SK-N-SH (cell line): ENCODE measurements around the gene TRPC4.
A peak's percentile ranks its signal among the peaks of the same experiment; 100 is the strongest.

Experiments used
- EP300 ChIP-seq, 2 experiments: IDR thresholded peaks; 2 replicates each; pipeline versions ENCODE4 v1.4.0 to v1.6.1; 2012; ENCODE audit warnings: borderline replicate concordance in 1 of 2, low read depth in 1 of 2, low read length in 1 of 2
- EZH2phosphoT487 ChIP-seq: fragments of 200-600 bp; sonication (generic); IDR thresholded peaks from 2 replicates; pipeline ENCODE4 v1.6.1; 2017; ENCODE audit warnings: low read depth, mixed run types, mild to moderate bottlenecking, antibody characterized with exemption, moderate library complexity, borderline replicate concordance
- FOXM1 ChIP-seq: IDR thresholded peaks from 2 replicates; pipeline ENCODE4 v1.4.0; 2012; ENCODE audit warnings: low read depth, mild to moderate bottlenecking
- GABPA ChIP-seq: IDR thresholded peaks from 2 replicates; pipeline ENCODE4 v1.4.0; 2012; ENCODE audit warnings: low read depth, mild to moderate bottlenecking
- GATA2 ChIP-seq: sonication (generic); formaldehyde crosslinking; IDR thresholded peaks from 2 replicates; pipeline ENCODE4 v1.5.0; 2020; ENCODE audit warnings: mild to moderate bottlenecking, missing genetic modification reagents
- POLR2AphosphoS5 ChIP-seq: IDR thresholded peaks from 2 replicates; pipeline ENCODE4 v1.6.1; 2012; ENCODE audit warnings: low read depth, low read length
- RCOR1 ChIP-seq: fragments of 150-350 bp; IDR thresholded peaks from 2 replicates; pipeline ENCODE4 v1.6.1; 2017; ENCODE audit warnings: antibody characterized with exemption, low read length
- TEAD4 ChIP-seq: IDR thresholded peaks from 2 replicates; pipeline ENCODE4 v1.4.0; 2012; ENCODE audit warnings: mild to moderate bottlenecking, borderline replicate concordance; ENCODE audit not compliant: insufficient read depth
- TF ChIP-seq, protein P1 (sequence below): fragments of 200-600 bp; sonication (generic); IDR thresholded peaks from 2 replicates; pipeline ENCODE4 v1.6.1; 2017; ENCODE audit warnings: antibody characterized with exemption, mild to moderate bottlenecking, moderate library complexity
- TF ChIP-seq, protein P2 (sequence below): IDR thresholded peaks from 2 replicates; pipeline ENCODE4 v1.4.0; 2012; ENCODE audit warnings: low read depth, borderline replicate concordance
- TF ChIP-seq, protein P3 (sequence below): IDR thresholded peaks from 2 replicates; pipeline ENCODE4 v1.6.1; 2012; ENCODE audit warnings: mild to moderate bottlenecking, low read depth, low read length, moderate library complexity
- TF ChIP-seq, protein P4 (sequence below): IDR thresholded peaks from 2 replicates; pipeline ENCODE4 v1.4.0; 2012; ENCODE audit warnings: low read depth
- TF ChIP-seq, protein P5 (sequence below): fragments of 150-350 bp; IDR thresholded peaks from 2 replicates; pipeline ENCODE4 v1.6.1; 2017; ENCODE audit warnings: antibody characterized with exemption, low read length, low read depth, borderline replicate concordance

DNA sequence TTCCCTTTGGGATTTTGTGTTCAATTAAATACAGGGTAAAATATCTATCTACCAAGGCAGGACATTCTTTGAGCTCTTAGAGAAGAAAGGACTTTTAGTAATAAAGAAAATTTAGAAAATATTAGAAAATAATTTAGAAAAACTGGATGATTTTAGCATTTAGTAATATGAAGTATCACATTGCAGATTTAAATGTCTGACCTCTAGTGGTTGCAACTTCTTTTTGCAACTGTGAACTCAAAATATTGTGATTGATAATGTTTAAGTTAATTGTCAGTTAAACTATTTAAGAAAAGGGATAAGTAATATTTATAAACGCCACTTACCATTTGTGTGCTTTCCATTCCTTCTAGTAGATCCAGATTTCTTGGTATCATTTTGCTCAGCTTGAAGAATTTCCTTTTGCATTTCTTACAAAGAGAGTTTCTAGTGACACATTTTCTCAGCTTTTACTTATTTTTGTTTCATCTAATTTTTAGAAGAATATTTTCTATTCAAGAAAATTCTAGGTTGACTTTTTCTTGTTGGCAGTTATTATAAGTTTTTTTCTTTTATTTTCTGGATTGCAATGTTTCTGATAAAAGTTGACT is 260.7 kb downstream of the TRPC4 start:
- TF ChIP-seq, protein P1, sequence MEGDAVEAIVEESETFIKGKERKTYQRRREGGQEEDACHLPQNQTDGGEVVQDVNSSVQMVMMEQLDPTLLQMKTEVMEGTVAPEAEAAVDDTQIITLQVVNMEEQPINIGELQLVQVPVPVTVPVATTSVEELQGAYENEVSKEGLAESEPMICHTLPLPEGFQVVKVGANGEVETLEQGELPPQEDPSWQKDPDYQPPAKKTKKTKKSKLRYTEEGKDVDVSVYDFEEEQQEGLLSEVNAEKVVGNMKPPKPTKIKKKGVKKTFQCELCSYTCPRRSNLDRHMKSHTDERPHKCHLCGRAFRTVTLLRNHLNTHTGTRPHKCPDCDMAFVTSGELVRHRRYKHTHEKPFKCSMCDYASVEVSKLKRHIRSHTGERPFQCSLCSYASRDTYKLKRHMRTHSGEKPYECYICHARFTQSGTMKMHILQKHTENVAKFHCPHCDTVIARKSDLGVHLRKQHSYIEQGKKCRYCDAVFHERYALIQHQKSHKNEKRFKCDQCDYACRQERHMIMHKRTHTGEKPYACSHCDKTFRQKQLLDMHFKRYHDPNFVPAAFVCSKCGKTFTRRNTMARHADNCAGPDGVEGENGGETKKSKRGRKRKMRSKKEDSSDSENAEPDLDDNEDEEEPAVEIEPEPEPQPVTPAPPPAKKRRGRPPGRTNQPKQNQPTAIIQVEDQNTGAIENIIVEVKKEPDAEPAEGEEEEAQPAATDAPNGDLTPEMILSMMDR, result peak; percentile 67
- TF ChIP-seq FOXM1 (no peak), GATA2 (CRISPR knock-in tag) (no peak), GABPA (no peak), POLR2AphosphoS5 (no peak), TEAD4 (no peak), EZH2phosphoT487 (no peak), EP300 (IDR thresholded peaks at IDR 0.05; ENCODE audit: borderline replicate concordance in 1 of 2, low read depth in 1 of 2, low read length in 1 of 2) (no peak), RCOR1 (no peak)
- TF ChIP-seq, protein P2, sequence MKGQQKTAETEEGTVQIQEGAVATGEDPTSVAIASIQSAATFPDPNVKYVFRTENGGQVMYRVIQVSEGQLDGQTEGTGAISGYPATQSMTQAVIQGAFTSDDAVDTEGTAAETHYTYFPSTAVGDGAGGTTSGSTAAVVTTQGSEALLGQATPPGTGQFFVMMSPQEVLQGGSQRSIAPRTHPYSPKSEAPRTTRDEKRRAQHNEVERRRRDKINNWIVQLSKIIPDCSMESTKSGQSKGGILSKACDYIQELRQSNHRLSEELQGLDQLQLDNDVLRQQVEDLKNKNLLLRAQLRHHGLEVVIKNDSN, result no peak
- TF ChIP-seq, protein P3, sequence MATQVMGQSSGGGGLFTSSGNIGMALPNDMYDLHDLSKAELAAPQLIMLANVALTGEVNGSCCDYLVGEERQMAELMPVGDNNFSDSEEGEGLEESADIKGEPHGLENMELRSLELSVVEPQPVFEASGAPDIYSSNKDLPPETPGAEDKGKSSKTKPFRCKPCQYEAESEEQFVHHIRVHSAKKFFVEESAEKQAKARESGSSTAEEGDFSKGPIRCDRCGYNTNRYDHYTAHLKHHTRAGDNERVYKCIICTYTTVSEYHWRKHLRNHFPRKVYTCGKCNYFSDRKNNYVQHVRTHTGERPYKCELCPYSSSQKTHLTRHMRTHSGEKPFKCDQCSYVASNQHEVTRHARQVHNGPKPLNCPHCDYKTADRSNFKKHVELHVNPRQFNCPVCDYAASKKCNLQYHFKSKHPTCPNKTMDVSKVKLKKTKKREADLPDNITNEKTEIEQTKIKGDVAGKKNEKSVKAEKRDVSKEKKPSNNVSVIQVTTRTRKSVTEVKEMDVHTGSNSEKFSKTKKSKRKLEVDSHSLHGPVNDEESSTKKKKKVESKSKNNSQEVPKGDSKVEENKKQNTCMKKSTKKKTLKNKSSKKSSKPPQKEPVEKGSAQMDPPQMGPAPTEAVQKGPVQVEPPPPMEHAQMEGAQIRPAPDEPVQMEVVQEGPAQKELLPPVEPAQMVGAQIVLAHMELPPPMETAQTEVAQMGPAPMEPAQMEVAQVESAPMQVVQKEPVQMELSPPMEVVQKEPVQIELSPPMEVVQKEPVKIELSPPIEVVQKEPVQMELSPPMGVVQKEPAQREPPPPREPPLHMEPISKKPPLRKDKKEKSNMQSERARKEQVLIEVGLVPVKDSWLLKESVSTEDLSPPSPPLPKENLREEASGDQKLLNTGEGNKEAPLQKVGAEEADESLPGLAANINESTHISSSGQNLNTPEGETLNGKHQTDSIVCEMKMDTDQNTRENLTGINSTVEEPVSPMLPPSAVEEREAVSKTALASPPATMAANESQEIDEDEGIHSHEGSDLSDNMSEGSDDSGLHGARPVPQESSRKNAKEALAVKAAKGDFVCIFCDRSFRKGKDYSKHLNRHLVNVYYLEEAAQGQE, result no peak
- TF ChIP-seq, protein P4, sequence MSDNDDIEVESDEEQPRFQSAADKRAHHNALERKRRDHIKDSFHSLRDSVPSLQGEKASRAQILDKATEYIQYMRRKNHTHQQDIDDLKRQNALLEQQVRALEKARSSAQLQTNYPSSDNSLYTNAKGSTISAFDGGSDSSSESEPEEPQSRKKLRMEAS, result no peak
- TF ChIP-seq, protein P5, sequence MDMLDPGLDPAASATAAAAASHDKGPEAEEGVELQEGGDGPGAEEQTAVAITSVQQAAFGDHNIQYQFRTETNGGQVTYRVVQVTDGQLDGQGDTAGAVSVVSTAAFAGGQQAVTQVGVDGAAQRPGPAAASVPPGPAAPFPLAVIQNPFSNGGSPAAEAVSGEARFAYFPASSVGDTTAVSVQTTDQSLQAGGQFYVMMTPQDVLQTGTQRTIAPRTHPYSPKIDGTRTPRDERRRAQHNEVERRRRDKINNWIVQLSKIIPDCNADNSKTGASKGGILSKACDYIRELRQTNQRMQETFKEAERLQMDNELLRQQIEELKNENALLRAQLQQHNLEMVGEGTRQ, result no peak
